Activated CD4-positive, alpha-beta T cell treated with anti-CD3 and anti-CD28 coated beads, Interleukin-2, Interleukin-6, amounts not matched to agents 100 ng/mL and 50 ng/mL, durations not matched to agents 16 hours and 8 hours (primary cell): ENCODE data around the gene FLNB.
"Not testable (repeated sequence)": the region's sequence is repeated elsewhere in the genome, so short reads cannot be mapped to it uniquely, and the experiment has no call there.

ENCODE experiments used
- DNase-seq: peaks from one replicate; pipeline ENCODE4 v3.0.0-alpha.2; 2020

FLNB gene

GRCh38 chr3:57982561-57983243 lies 25.5 kb upstream of the FLNB start:
- DNase-seq: no peak

GRCh38 chr3:57983734-57984518 lies 24.3 kb upstream of the FLNB start:
- peak; percentile 80 for DNase-seq

- DNase-seq: no peak
Observed at GRCh38 chr3:57985176-57985983, 22.8 kb upstream of the FLNB start.

- no peak for DNase-seq
Observed at GRCh38 chr3:57985984-57986246, 22.3 kb upstream of the FLNB start.

GRCh38 chr3:57986261-57986660 lies 22.0 kb upstream of the FLNB start:
- DNase-seq: no peak

- DNase-seq: not testable (repeated sequence)
Observed at GRCh38 chr3:57989198-57989597, 19.0 kb upstream of the FLNB start.

- DNase-seq: no peak
Observed at GRCh38 chr3:57989646-57990045, 18.6 kb upstream of the FLNB start.

GRCh38 chr3:57992452-57993213 lies 15.6 kb upstream of the FLNB start:
- DNase-seq: no peak

GRCh38 chr3:57998366-57999283 lies 9.6 kb upstream of the FLNB start:
- no peak for DNase-seq

- no peak for DNase-seq
Observed at GRCh38 chr3:57999417-58000115, 8.7 kb upstream of the FLNB start.

GRCh38 chr3:58000306-58001085 lies 7.7 kb upstream of the FLNB start:
- DNase-seq: no peak

- no peak for DNase-seq
Observed at GRCh38 chr3:58001086-58001467, 7.1 kb upstream of the FLNB start.

- no peak for DNase-seq
Observed at GRCh38 chr3:58001979-58002378, 6.2 kb upstream of the FLNB start.

GRCh38 chr3:58003093-58003492 lies 5.1 kb upstream of the FLNB start:
- no peak for DNase-seq

GRCh38 chr3:58004973-58005372 lies 3.2 kb upstream of the FLNB start:
- DNase-seq: no peak

- no peak for DNase-seq
Observed at GRCh38 chr3:58005669-58006068, 2.6 kb upstream of the FLNB start.

GRCh38 chr3:58006661-58007060 lies 1.6 kb upstream of the FLNB start:
- DNase-seq: no peak

- peak; percentile 55 for DNase-seq
Observed at GRCh38 chr3:58009026-58009748, 965 bp downstream of the FLNB start.

- DNase-seq: no peak
Observed at GRCh38 chr3:58009749-58010535, 1.7 kb downstream of the FLNB start.
